Fibroblast of pulmonary artery (primary cell): Measurements from ENCODE around the gene MPO.

Source experiments
- DNase-seq: peaks from one replicate; pipeline ENCODE4 v3.0.0-alpha.2; 2010; ENCODE audit warnings: low read depth
- H3K4me3 ChIP-seq: replicated peaks from 2 replicates; pipeline ENCODE4 v1.5.1; 2011; ENCODE audit warnings: low read depth, mild to moderate bottlenecking, control low read depth, low read length, moderate library complexity
- CTCF ChIP-seq: IDR thresholded peaks from 2 replicates; pipeline ENCODE4 v1.5.1; 2011; ENCODE audit warnings: mild to moderate bottlenecking, control low read depth, low read length, inconsistent platforms; ENCODE audit errors: missing control alignments

MPO gene

GRCh38 chr17:58270476-58271215 lies 10.1 kb downstream of the MPO start:
- no peak for TF ChIP-seq CTCF
- DNase-seq = no peak
- H3K4me3 ChIP-seq = no peak overlapping the region

GRCh38 chr17:58269557-58270291 lies 11.0 kb downstream of the MPO start:
- no peak for DNase-seq
- no peak for TF ChIP-seq CTCF
- H3K4me3 ChIP-seq = no peak overlapping the region

GRCh38 chr17:58268774-58269556 lies 11.8 kb downstream of the MPO start:
- H3K4me3 ChIP-seq = no peak overlapping the region
- no peak for DNase-seq

GRCh38 chr17:58268326-58268725 lies 12.4 kb downstream of the MPO start:
- TF ChIP-seq CTCF = no peak
- no peak for DNase-seq
- no peak overlapping the region for H3K4me3 ChIP-seq

More at GRCh38 chr17:58268774-58269556, 11.8 kb downstream of the MPO start:
- TF ChIP-seq CTCF = no peak

GRCh38 chr17:58267347-58268324 lies 13.1 kb downstream of the MPO start:
- no peak for DNase-seq
- no peak for TF ChIP-seq CTCF
- no peak overlapping the region for H3K4me3 ChIP-seq
